ENCODE data around the gene FHDC1.

FHDC1 gene

GRCh38 chr4:152965611-152966010, 29.5 kb downstream of the FHDC1 start:
- H3K36me3 ChIP-seq (ENCODE audit: control insufficient read depth, insufficient read depth, low read length) = no peaks in the 10 kb centered on the region
- no peaks in the 10 kb centered on the region for H3K9me3 ChIP-seq (ENCODE audit: control insufficient read depth, low read length)
- no peaks in the 10 kb centered on the region for H3K27me3 ChIP-seq (replicated peaks; ENCODE audit: control insufficient read depth, insufficient read depth, low read length, poor library complexity, severe bottlenecking)
- H3K4me1 ChIP-seq (ENCODE audit: control insufficient read depth, insufficient read depth, low read length, poor library complexity, severe bottlenecking) = no peaks in the 10 kb centered on the region
- no peak for DNase-seq
- no peak overlapping the region for H3K27ac ChIP-seq (ENCODE audit: insufficient read depth, low read length, poor library complexity, severe bottlenecking)
- no peak overlapping the region for H3K4me3 ChIP-seq (ENCODE audit: insufficient read depth, low read depth, low read length, poor library complexity, severe bottlenecking)

- no peaks in the 10 kb centered on the region for H3K4me1 ChIP-seq (ENCODE audit: control insufficient read depth, insufficient read depth, low read length, poor library complexity, severe bottlenecking)
- H3K9me3 ChIP-seq (ENCODE audit: control insufficient read depth, low read length) = no peaks in the 10 kb centered on the region
- no peaks in the 10 kb centered on the region for H3K27me3 ChIP-seq (replicated peaks; ENCODE audit: control insufficient read depth, insufficient read depth, low read length, poor library complexity, severe bottlenecking)
- no peaks in the 10 kb centered on the region for H3K36me3 ChIP-seq (ENCODE audit: control insufficient read depth, insufficient read depth, low read length)
- no peak overlapping the region for H3K4me3 ChIP-seq (ENCODE audit: insufficient read depth, low read depth, low read length, poor library complexity, severe bottlenecking)
- DNase-seq = no peak
- no peak overlapping the region for H3K27ac ChIP-seq (ENCODE audit: insufficient read depth, low read length, poor library complexity, severe bottlenecking)
Observed at GRCh38 chr4:152967907-152968306, 31.8 kb downstream of the FHDC1 start.

GRCh38 chr4:152968806-152969394, 32.8 kb downstream of the FHDC1 start:
- no peak overlapping the region for H3K4me3 ChIP-seq (ENCODE audit: insufficient read depth, low read depth, low read length, poor library complexity, severe bottlenecking)
- H3K27me3 ChIP-seq (replicated peaks; ENCODE audit: control insufficient read depth, insufficient read depth, low read length, poor library complexity, severe bottlenecking) = no peaks in the 10 kb centered on the region
- DNase-seq = no peak
- no peaks in the 10 kb centered on the region for H3K4me1 ChIP-seq (ENCODE audit: control insufficient read depth, insufficient read depth, low read length, poor library complexity, severe bottlenecking)
- no peaks in the 10 kb centered on the region for H3K9me3 ChIP-seq (ENCODE audit: control insufficient read depth, low read length)
- H3K27ac ChIP-seq (ENCODE audit: insufficient read depth, low read length, poor library complexity, severe bottlenecking) = no peak overlapping the region
- no peaks in the 10 kb centered on the region for H3K36me3 ChIP-seq (ENCODE audit: control insufficient read depth, insufficient read depth, low read length)

- DNase-seq = no peak
- H3K27me3 ChIP-seq (replicated peaks; ENCODE audit: control insufficient read depth, insufficient read depth, low read length, poor library complexity, severe bottlenecking) = no peaks in the 10 kb centered on the region
- no peak overlapping the region for H3K27ac ChIP-seq (ENCODE audit: insufficient read depth, low read length, poor library complexity, severe bottlenecking)
- H3K4me1 ChIP-seq (ENCODE audit: control insufficient read depth, insufficient read depth, low read length, poor library complexity, severe bottlenecking) = no peaks in the 10 kb centered on the region
- H3K36me3 ChIP-seq (ENCODE audit: control insufficient read depth, insufficient read depth, low read length) = no peaks in the 10 kb centered on the region
- H3K4me3 ChIP-seq (ENCODE audit: insufficient read depth, low read depth, low read length, poor library complexity, severe bottlenecking) = no peak overlapping the region
- H3K9me3 ChIP-seq (ENCODE audit: control insufficient read depth, low read length) = no peaks in the 10 kb centered on the region
Observed at GRCh38 chr4:152970102-152970820, 34.1 kb downstream of the FHDC1 start.

GRCh38 chr4:152971053-152971452, 34.9 kb downstream of the FHDC1 start:
- H3K36me3 ChIP-seq (ENCODE audit: control insufficient read depth, insufficient read depth, low read length) = no peaks in the 10 kb centered on the region

GRCh38 chr4:152972821-152973628, 36.9 kb downstream of the FHDC1 start:
- H3K27me3 ChIP-seq (replicated peaks; ENCODE audit: control insufficient read depth, insufficient read depth, low read length, poor library complexity, severe bottlenecking) = no peaks in the 10 kb centered on the region
- no peaks in the 10 kb centered on the region for H3K9me3 ChIP-seq (ENCODE audit: control insufficient read depth, low read length)
- H3K4me1 ChIP-seq (ENCODE audit: control insufficient read depth, insufficient read depth, low read length, poor library complexity, severe bottlenecking) = no peaks in the 10 kb centered on the region
- H3K36me3 ChIP-seq (ENCODE audit: control insufficient read depth, insufficient read depth, low read length) = no peaks in the 10 kb centered on the region
- no peak overlapping the region for H3K4me3 ChIP-seq (ENCODE audit: insufficient read depth, low read depth, low read length, poor library complexity, severe bottlenecking)
- DNase-seq = no peak
- no peak overlapping the region for H3K27ac ChIP-seq (ENCODE audit: insufficient read depth, low read length, poor library complexity, severe bottlenecking)

More at GRCh38 chr4:152971053-152971452, 34.9 kb downstream of the FHDC1 start:
- Histone ChIP-seq H3K4me1 (ENCODE audit: control insufficient read depth, insufficient read depth, low read length, poor library complexity, severe bottlenecking) (no peaks in the 10 kb centered on the region), H3K9me3 (ENCODE audit: control insufficient read depth, low read length) (no peaks in the 10 kb centered on the region), H3K27me3 (replicated peaks; ENCODE audit: control insufficient read depth, insufficient read depth, low read length, poor library complexity, severe bottlenecking) (no peaks in the 10 kb centered on the region), H3K27ac (ENCODE audit: insufficient read depth, low read length, poor library complexity, severe bottlenecking) (no peak overlapping the region), H3K4me3 (ENCODE audit: insufficient read depth, low read depth, low read length, poor library complexity, severe bottlenecking) (no peak overlapping the region)
- no peak for DNase-seq

GRCh38 chr4:152973629-152974467, 37.7 kb downstream of the FHDC1 start:
- H3K4me1 ChIP-seq (ENCODE audit: control insufficient read depth, insufficient read depth, low read length, poor library complexity, severe bottlenecking) = no peaks in the 10 kb centered on the region
- H3K27ac ChIP-seq (ENCODE audit: insufficient read depth, low read length, poor library complexity, severe bottlenecking) = no peak overlapping the region
- H3K9me3 ChIP-seq (ENCODE audit: control insufficient read depth, low read length) = no peaks in the 10 kb centered on the region
- H3K4me3 ChIP-seq (ENCODE audit: insufficient read depth, low read depth, low read length, poor library complexity, severe bottlenecking) = no peak overlapping the region
- no peaks in the 10 kb centered on the region for H3K36me3 ChIP-seq (ENCODE audit: control insufficient read depth, insufficient read depth, low read length)
- H3K27me3 ChIP-seq (replicated peaks; ENCODE audit: control insufficient read depth, insufficient read depth, low read length, poor library complexity, severe bottlenecking) = no peaks in the 10 kb centered on the region
- DNase-seq = no peak

- Histone ChIP-seq H3K27ac (ENCODE audit: insufficient read depth, low read length, poor library complexity, severe bottlenecking) (no peak overlapping the region), H3K27me3 (replicated peaks; ENCODE audit: control insufficient read depth, insufficient read depth, low read length, poor library complexity, severe bottlenecking) (no peaks in the 10 kb centered on the region), H3K36me3 (ENCODE audit: control insufficient read depth, insufficient read depth, low read length) (no peaks in the 10 kb centered on the region), H3K9me3 (ENCODE audit: control insufficient read depth, low read length) (no peaks in the 10 kb centered on the region), H3K4me3 (ENCODE audit: insufficient read depth, low read depth, low read length, poor library complexity, severe bottlenecking) (no peak overlapping the region), H3K4me1 (ENCODE audit: control insufficient read depth, insufficient read depth, low read length, poor library complexity, severe bottlenecking) (no peaks in the 10 kb centered on the region)
- no peak for DNase-seq
Observed at GRCh38 chr4:152974468-152975379, 38.6 kb downstream of the FHDC1 start.

Measured in effector memory CD4-positive, alpha-beta T cell (primary cell).